Esophagus squamous epithelium (tissue), 4 donors: ENCODE data around the gene CPN2.

ENCODE experiments used
- CTCF ChIP-seq, 6 experiments: fragments of 450-650 bp in 4 of 6; fragments of 200-600 bp in 2 of 6; sonication (generic) in 2 of 6; IDR thresholded peaks; one replicate each; pipeline ENCODE4 v1.5.1; 2016 to 2019; ENCODE audit warnings: antibody characterized with exemption in 6 of 6, mild to moderate bottlenecking in 4 of 6, moderate library complexity in 4 of 6
- POLR2A ChIP-seq, 4 donors: fragments of 450-650 bp; IDR thresholded peaks; one replicate each; pipeline ENCODE4 v1.6.1; 2017; ENCODE audit warnings: antibody characterized with exemption in 4 of 4, mild to moderate bottlenecking in 4 of 4, moderate library complexity in 3 of 4

GRCh38 chr3:194382892-194383223, 31.7 kb upstream of the CPN2 start:
- TF ChIP-seq CTCF (IDR thresholded peaks at IDR 0.05) (no peak), POLR2A (IDR thresholded peaks at IDR 0.05) (no peak)
